HepG2 (cell line): ENCODE results near the gene COL5A1. TPM values are rescaled to one million over a fixed set of nuclear protein-coding genes. Genes with fewer than 3 reads are reported as not detected.

Source experiments
- ATAC-seq: fragments of 200-7000 bp; cut with Tn5 transposase; 3 replicates; pipeline ENCODE4 v1.9.1; 2020; ENCODE audit warnings: mild to moderate bottlenecking, moderate library complexity
- BruUV-seq: library from RNA; stranded (reverse); fragments of 400-500 nt; replicated peaks from 2 replicates; lab custom pipeline; 2021; lab: Mats Ljungman, UMichigan
- CTCF ChIA-PET: fragments of 300-600 bp; formaldehyde crosslinking; extraction: SDS; loops from one replicate; lab custom pipeline; 2021; ENCODE audit warnings: low total read pairs, inconsistent platforms, low intra/inter-chr PET ratio; lab: Yijun Ruan, JAX
- POLR2A ChIA-PET: fragments of 350-600 bp; sonication (Branson Sonifier 250); formaldehyde crosslinking; loops from one replicate; lab custom pipeline; 2020; ENCODE audit warnings: antibody characterized with exemption, inconsistent platforms; lab: Yijun Ruan, JAX
- DNase-seq: peaks from one replicate; pipeline ENCODE4 v3.0.0-alpha.2; 2015; ENCODE audit warnings: low spot score
- FAIRE-seq: peaks from 3 replicates; lab custom pipeline; 2011; peaks lifted over from hg19 to GRCh38; lab: Jason Lieb, UNC
- H2AFZ ChIP-seq: one replicate; pipeline ENCODE4 v1.6.1; 2011; ENCODE audit warnings: low read length, inconsistent platforms
- H3K27ac ChIP-seq: fragments of 300-600 bp; 3 replicates; pipeline ENCODE4 v1.8.0; 2011; ENCODE audit warnings: mixed run types, mild to moderate bottlenecking, mixed read lengths, low read length, inconsistent platforms; ENCODE audit not compliant: insufficient read depth; ENCODE audit errors: extremely low read length
- H3K27me3 ChIP-seq, 2 experiments: fragments of 200-600 bp in 1 of 2; 2 replicates in 1 of 2; 3 replicates in 1 of 2; pipeline versions ENCODE4 v1.6.0 to v1.8.0; 2011; ENCODE audit warnings: low read length in 2 of 2, mild to moderate bottlenecking in 2 of 2, moderate library complexity in 2 of 2, inconsistent platforms in 1 of 2; ENCODE audit not compliant: insufficient read depth in 2 of 2, control insufficient read depth in 1 of 2
- H3K36me3 ChIP-seq, 2 experiments: fragments of 200-600 bp in 1 of 2; replicated peaks in 1 of 2; 2 replicates in 1 of 2; 3 replicates in 1 of 2; pipeline versions ENCODE4 v1.5.1 to v1.8.0; 2011; ENCODE audit warnings: low read length in 2 of 2, inconsistent platforms in 1 of 2; ENCODE audit not compliant: insufficient read depth in 2 of 2, control insufficient read depth in 1 of 2
- H3K4me1 ChIP-seq: 2 replicates; pipeline ENCODE4 v1.5.1; 2012; ENCODE audit warnings: low read length, inconsistent platforms; ENCODE audit not compliant: insufficient read depth
- H3K4me2 ChIP-seq: 2 replicates; pipeline ENCODE4 v1.6.0; 2011; ENCODE audit warnings: low read depth, low read length, inconsistent platforms
- H3K4me3 ChIP-seq, 3 experiments: fragments of 200-600 bp in 1 of 3; sonication (generic), shearing (Covaris generic) in 1 of 3; replicated peaks in 1 of 3; 2 replicates each; pipeline ENCODE4 v1.5.1; 2011 to 2016; ENCODE audit warnings: low read length in 3 of 3, inconsistent platforms in 2 of 3, low read depth in 2 of 3, mild to moderate bottlenecking in 2 of 3, control low read depth in 1 of 3, mixed read lengths in 1 of 3; ENCODE audit not compliant: insufficient read depth in 1 of 3
- H3K79me2 ChIP-seq: one replicate; pipeline ENCODE4 v1.6.1; 2011; ENCODE audit warnings: low read length, inconsistent platforms; ENCODE audit not compliant: insufficient read depth
- H3K9ac ChIP-seq: 2 replicates; pipeline ENCODE4 v1.6.0; 2011; ENCODE audit warnings: mild to moderate bottlenecking, low read depth, low read length, inconsistent platforms; ENCODE audit not compliant: insufficient read depth
- H3K9me3 ChIP-seq: 2 replicates; pipeline ENCODE4 v1.5.1; 2012; ENCODE audit warnings: mild to moderate bottlenecking, low read length
- H4K20me1 ChIP-seq: 2 replicates; pipeline ENCODE4 v1.6.0; 2011; ENCODE audit warnings: inconsistent platforms, mild to moderate bottlenecking, low read length, moderate library complexity; ENCODE audit not compliant: insufficient read depth
- ARID4A ChIP-seq: sonication (generic); formaldehyde crosslinking; IDR thresholded peaks from 2 replicates; pipeline ENCODE4 v1.5.0; 2020; ENCODE audit warnings: mild to moderate bottlenecking, missing genetic modification reagents, borderline replicate concordance
- ATF5 ChIP-seq: sonication (generic); formaldehyde crosslinking; IDR thresholded peaks from 2 replicates; pipeline ENCODE4 v1.4.0; 2020; ENCODE audit warnings: mild to moderate bottlenecking, low read depth, missing genetic modification reagents
- HNF1B ChIP-seq: sonication (generic); formaldehyde crosslinking; IDR thresholded peaks from 2 replicates; pipeline ENCODE4 v1.5.1; 2020; ENCODE audit warnings: mild to moderate bottlenecking, moderate library complexity, missing genetic modification reagents
- ZFYVE20 ChIP-seq: sonication (generic); formaldehyde crosslinking; IDR thresholded peaks from 2 replicates; pipeline ENCODE4 v1.8.0; 2023; ENCODE audit warnings: low read depth, mild to moderate bottlenecking, moderate library complexity, missing genetic modification reagents, borderline replicate concordance
- ZNF609 ChIP-seq: sonication (generic); formaldehyde crosslinking; IDR thresholded peaks from 2 replicates; pipeline ENCODE4 v1.4.0; 2020; ENCODE audit warnings: mild to moderate bottlenecking, missing genetic modification reagents, borderline replicate concordance
- WGBS: methylation state at CpG from one replicate; pipeline ENCODE4 v1.1.6; 2017; ENCODE audit warnings: low lambda C conversion rate; 5-methylcytosine and 5-hydroxymethylcytosine counted together
- in situ Hi-C: cut with HindIII; loops from 2 replicates; pipeline ENCODE4 v1.10.0; 2017; ENCODE audit warnings: low pct_unique_long_range_greater_than_20kb; ENCODE audit not compliant: extremely low pct_ligation_motif_present
- intact Hi-C: fragments of 100-400 bp; cut with micrococcal nuclease; formaldehyde crosslinking; loops from one replicate; pipeline ENCODE4 v1.10.0; 2022; ENCODE audit not compliant: unreplicated experiment
- polyA plus RNA-seq, 8 experiments: library from polyadenylated mRNA; depleted of rRNA in 3 of 8; stranded (reverse) in 7 of 8; unstranded in 1 of 8; fragments of >200 nt; fragmentation: Illumina TruSeq in 4 of 8; extraction: Trizol in 4 of 8; gene quantifications; 2 replicates each; pipeline versions ENCODE4 v1.2.1 to v1.2.3, GENCODE V29; 2011 to 2016; ENCODE audit warnings: low read depth in 4 of 8, missing spikeins in 1 of 8, mixed read lengths in 1 of 8; ENCODE audit not compliant: insufficient read depth in 1 of 8
- total RNA-seq, 5 experiments: library from RNA; depleted of rRNA; stranded (reverse); fragments of >200 nt; fragmentation: Illumina TruSeq; extraction: Trizol; gene quantifications; 2 replicates each; pipeline ENCODE4 v1.2.3, GENCODE V29; 2016; ENCODE audit warnings: low read depth in 1 of 5

Gene COL5A1
- total and polyA plus RNA-seq, 2 of the 13 experiments (the other 11 are each of a cell fraction or from before 2014, with no cell fraction given), result not detected

GRCh38 chr9:134739660-134739968, 98.0 kb downstream of the COL5A1 start (continued):
- TF ChIP-seq ZNF609 (CRISPR knock-in tag) (no peak), ATF5 (no peak), ZFYVE20 (CRISPR knock-in tag) (no peak), HNF1B (CRISPR knock-in tag) (no peak)

GRCh38 chr9:134740071-134740470, 98.5 kb downstream of the COL5A1 start:
- no peak for ATAC-seq
- H3K4me3 ChIP-seq, result no peak overlapping the region
- TF ChIP-seq ARID4A (CRISPR knock-in tag), result no peak
- TF ChIP-seq, all 625 proteins: peak for 0
- Histone ChIP-seq H3K27me3 (peaks cover 11 to 49% of the 10 kb centered on the region in 2 experiments), H3K79me2 (no peaks in the 10 kb centered on the region), H3K36me3 (no peaks in the 10 kb centered on the region), H3K9me3 (no peaks in the 10 kb centered on the region), H4K20me1 (0 out of 2 replicates have a peak, but pooled peaks cover 3% of the 10 kb centered on the region), H3K9ac (no peak overlapping the region), H2AFZ (no peak overlapping the region), H3K4me2 (no peak overlapping the region), H3K27ac (no peak overlapping the region), H3K4me1 (no peaks in the 10 kb centered on the region)
- in situ Hi-C loops, result no loop called here
- no peak for DNase-seq
- BruUV-seq, result no TSS peak
- CTCF ChIA-PET, result interaction anchor here (1.6 to 1.7 kb wide), 2 partner anchors 42 to 290 kb away, joined by 7 to 23 read pairs; no protein-coding TSS in a partner anchor
- intact Hi-C loops, result no loop called here
- POLR2A ChIA-PET, result no interaction called here
- no CpG with 5 or more reads among the region's 16 CpGs for WGBS
- no peak for FAIRE-seq
